Measurements from ENCODE around the gene H2AZ2. TPM values are rescaled to one million over a fixed set of nuclear protein-coding genes. Genes with fewer than 3 reads are reported as not detected.
A peak's percentile ranks its signal among the peaks of the same experiment; 100 is the strongest.

The H2AZ2 gene
- total RNA-seq, 4 donors from 2014 or later: 207 to 242 (median 215) TPM

DNA sequence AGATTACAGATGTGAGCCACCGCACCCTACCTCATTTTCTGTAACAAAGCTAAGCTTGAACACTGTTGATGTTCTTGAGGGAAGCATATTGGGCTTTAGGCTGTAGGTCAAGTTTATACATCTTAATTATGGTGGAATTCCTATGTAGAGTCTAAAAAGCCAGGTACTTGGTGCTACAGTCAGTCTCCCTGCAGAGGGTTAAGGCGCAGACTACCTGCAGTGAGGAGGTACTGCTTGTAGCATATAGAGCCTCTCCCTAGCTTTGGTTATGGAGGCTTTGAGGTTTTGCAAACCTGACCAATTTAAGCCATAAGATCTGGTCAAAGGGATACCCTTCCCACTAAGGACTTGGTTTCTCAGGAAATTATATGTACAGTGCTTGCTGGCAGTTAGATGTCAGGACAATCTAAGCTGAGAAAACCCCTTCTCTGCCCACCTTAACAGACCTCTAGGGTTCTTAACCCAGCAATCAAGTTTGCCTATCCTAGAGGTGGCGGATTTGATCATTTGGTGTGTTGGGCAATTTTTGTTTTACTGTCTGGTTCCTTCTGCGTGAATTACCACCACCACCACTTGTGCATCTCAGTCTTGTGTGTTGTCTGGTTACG, 45.4 kb downstream of the H2AZ2 start:
- Histone ChIP-seq H3K27me3 (no peaks in the 10 kb centered on the region), H3K9me3 (no peaks in the 10 kb centered on the region), H3K36me3 (peaks cover 0 to 66% of the 10 kb centered on the region in 2 donors), H3K27ac (no peak overlapping the region), H3K4me3 (no peak overlapping the region), H3K4me1 (peaks cover 0 to 30% (median 16%) of the 10 kb centered on the region in 3 donors)
- TF ChIP-seq, protein P1, sequence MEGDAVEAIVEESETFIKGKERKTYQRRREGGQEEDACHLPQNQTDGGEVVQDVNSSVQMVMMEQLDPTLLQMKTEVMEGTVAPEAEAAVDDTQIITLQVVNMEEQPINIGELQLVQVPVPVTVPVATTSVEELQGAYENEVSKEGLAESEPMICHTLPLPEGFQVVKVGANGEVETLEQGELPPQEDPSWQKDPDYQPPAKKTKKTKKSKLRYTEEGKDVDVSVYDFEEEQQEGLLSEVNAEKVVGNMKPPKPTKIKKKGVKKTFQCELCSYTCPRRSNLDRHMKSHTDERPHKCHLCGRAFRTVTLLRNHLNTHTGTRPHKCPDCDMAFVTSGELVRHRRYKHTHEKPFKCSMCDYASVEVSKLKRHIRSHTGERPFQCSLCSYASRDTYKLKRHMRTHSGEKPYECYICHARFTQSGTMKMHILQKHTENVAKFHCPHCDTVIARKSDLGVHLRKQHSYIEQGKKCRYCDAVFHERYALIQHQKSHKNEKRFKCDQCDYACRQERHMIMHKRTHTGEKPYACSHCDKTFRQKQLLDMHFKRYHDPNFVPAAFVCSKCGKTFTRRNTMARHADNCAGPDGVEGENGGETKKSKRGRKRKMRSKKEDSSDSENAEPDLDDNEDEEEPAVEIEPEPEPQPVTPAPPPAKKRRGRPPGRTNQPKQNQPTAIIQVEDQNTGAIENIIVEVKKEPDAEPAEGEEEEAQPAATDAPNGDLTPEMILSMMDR (IDR thresholded peaks at IDR 0.05): no peak
- no peak for TF ChIP-seq POLR2AphosphoS5 (IDR thresholded peaks at IDR 0.05)
- TF ChIP-seq EP300 (IDR thresholded peaks at IDR 0.05): no peak
- no peak for TF ChIP-seq POLR2A (IDR thresholded peaks at IDR 0.05)
- 93 to 98% methylated on average over 4 to 5 of the region's 5 CpGs for WGBS, 2 donors (ENCODE audit: low coverage in 1 of 2)
- ATAC-seq: no peak

DNA sequence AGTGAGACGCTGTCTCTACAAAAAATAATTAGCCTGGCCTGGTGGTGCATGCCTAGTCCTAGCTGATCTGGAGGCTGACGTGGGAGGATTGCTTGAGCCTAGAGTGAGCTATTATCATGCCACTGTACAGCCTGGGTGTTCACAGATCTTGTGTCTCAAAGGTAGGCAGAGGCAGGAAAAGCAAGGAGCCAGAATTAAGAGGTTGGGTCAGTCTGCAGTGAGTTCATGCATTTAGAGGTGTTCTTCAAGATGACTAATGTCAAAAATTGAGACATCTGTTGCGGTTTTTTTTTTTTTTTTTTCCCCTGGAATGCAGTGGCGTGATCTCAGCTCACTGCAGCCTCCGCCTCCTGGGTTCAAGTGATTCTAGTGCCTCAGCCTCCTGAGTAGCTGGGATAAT, 46.0 kb downstream of the H2AZ2 start:
- TF ChIP-seq POLR2AphosphoS5 (IDR thresholded peaks at IDR 0.05): no peak
- TF ChIP-seq POLR2A (IDR thresholded peaks at IDR 0.05): no peak
- TF ChIP-seq EP300 (IDR thresholded peaks at IDR 0.05): no peak
- TF ChIP-seq, protein P1 (IDR thresholded peaks at IDR 0.05): no peak
- H3K36me3 ChIP-seq: peaks cover 0 to 66% of the 10 kb centered on the region in 2 donors
- 52 to 70% methylated on average over 3 to 4 of the region's 5 CpGs for WGBS, 2 donors (ENCODE audit: low coverage in 1 of 2)
- no peak overlapping the region for H3K27ac ChIP-seq
- H3K4me1 ChIP-seq: peaks cover 0 to 31% (median 16%) of the 10 kb centered on the region in 3 donors
- H3K4me3 ChIP-seq: no peak overlapping the region
- H3K9me3 ChIP-seq: no peaks in the 10 kb centered on the region
- ATAC-seq: no peak
- H3K27me3 ChIP-seq: no peaks in the 10 kb centered on the region

DNA sequence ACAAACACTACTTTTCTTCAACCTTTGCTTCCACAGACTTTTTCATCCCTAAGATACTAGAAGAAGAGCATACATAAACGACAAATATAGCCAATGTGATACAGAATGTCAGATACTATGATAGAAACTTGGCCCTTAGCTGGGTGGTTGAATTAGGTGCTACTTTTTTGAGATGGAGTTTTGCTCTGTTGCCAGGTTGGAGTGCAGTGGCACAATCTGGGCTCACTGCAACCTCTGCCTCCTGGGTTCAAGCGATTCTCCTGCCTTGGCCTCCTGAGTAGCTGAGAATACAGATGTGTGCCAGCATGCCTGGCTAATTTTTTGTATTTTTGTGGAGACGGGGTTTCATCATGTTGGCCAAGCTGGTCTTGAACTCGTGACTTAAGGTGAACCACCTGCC, 47.9 kb downstream of the H2AZ2 start:
- Histone ChIP-seq H3K4me1 (peaks cover 0 to 41% (median 16%) of the 10 kb centered on the region in 3 donors), H3K9me3 (no peaks in the 10 kb centered on the region), H3K4me3 (no peak overlapping the region), H3K27ac (no peak overlapping the region), H3K27me3 (no peaks in the 10 kb centered on the region), H3K36me3 (peaks cover 0 to 59% of the 10 kb centered on the region in 2 donors)
- TF ChIP-seq, protein P1 (IDR thresholded peaks at IDR 0.05): no peak
- no peak for TF ChIP-seq POLR2A (IDR thresholded peaks at IDR 0.05)
- TF ChIP-seq POLR2AphosphoS5 (IDR thresholded peaks at IDR 0.05): no peak
- TF ChIP-seq EP300 (IDR thresholded peaks at IDR 0.05): no peak
- no peak for ATAC-seq
- WGBS, 2 donors (ENCODE audit: low coverage in 1 of 2): 56 to 75% methylated on average over 2 to 4 of the region's 4 CpGs

DNA sequence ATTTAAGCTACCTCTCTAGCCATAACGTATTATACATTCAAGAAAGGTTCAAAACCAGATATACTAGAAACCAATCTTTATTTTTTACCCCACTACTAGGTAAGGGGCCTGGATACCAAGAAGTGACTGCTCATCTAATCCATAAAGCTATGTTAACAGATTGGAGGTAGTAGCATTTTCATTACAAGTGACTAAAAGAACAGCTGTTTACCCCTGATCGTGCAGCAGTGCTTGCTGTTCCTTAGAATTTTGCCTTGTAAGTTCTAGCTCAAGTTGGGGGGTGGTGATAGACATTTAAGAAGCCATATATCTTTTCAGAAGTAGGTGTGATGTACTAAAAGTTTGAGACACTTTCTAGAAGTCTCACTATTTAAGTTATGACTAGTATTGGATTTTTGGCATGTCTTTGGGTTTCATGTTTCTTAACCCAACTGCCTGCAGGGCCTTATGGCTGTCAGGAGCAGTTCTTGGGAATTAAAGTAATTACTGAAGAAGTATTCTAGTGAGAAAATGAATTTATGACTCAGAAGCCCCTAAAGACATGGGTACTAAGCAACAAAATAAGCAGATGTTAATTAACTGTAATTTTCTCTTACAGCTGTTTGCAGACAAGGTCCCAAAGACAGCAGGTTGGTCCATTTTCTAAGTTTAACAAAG, 49.1 kb downstream of the H2AZ2 start:
- WGBS, 2 donors (ENCODE audit: low coverage in 1 of 2): 5 to 15% methylated on average over 2 of the region's 2 CpGs

More for the DNA sequence above, 49.1 kb downstream of the H2AZ2 start:
- no peak for ATAC-seq
- no peak for TF ChIP-seq POLR2AphosphoS5 (IDR thresholded peaks at IDR 0.05)
- TF ChIP-seq, protein P1 (IDR thresholded peaks at IDR 0.05): no peak
- Histone ChIP-seq H3K4me1 (peaks cover 0 to 43% (median 16%) of the 10 kb centered on the region in 3 donors), H3K4me3 (peak overlapping the region in 1 of 2 donors; percentile 92), H3K27me3 (no peaks in the 10 kb centered on the region), H3K27ac (peak overlapping the region in 3 of 4 donors; percentile 92 to 100 (median 95)), H3K9me3 (no peaks in the 10 kb centered on the region), H3K36me3 (peaks cover 0 to 47% of the 10 kb centered on the region in 2 donors)

Data from gastroesophageal sphincter (tissue), 4 donors.